HCT116 (cell line): Measurements from ENCODE around the gene HEATR3. TPM values are rescaled to one million over a fixed set of nuclear protein-coding genes. Genes with fewer than 3 reads are reported as not detected.

Source experiments
- ATAC-seq: fragments of 200-7000 bp; cut with Tn5 transposase; 2 replicates; pipeline ENCODE4 v1.9.1; 2020; ENCODE audit warnings: mild to moderate bottlenecking, moderate library complexity
- BruUV-seq: library from RNA; stranded (reverse); fragments of 400-500 nt; replicated peaks from 2 replicates; lab custom pipeline; 2021; lab: Mats Ljungman, UMichigan
- CTCF ChIA-PET: fragments of 300-600 bp; sonication (Branson Sonifier 250); formaldehyde crosslinking; loops from one replicate; lab custom pipeline; 2021; ENCODE audit warnings: antibody characterized with exemption; lab: Charles Lee
- POLR2A ChIA-PET: fragments of 300-600, 350-600 bp; sonication (Branson Sonifier 250); formaldehyde crosslinking; loops from one replicate; lab custom pipeline; 2021; ENCODE audit warnings: antibody characterized with exemption; lab: Charles Lee
- RAD21 ChIA-PET, 2 experiments: fragments of 300-600 bp; sonication (Branson Sonifier 250); formaldehyde crosslinking; loops; one replicate each; lab custom pipeline; 2023; ENCODE audit warnings: low total read pairs in 2 of 2; ENCODE audit not compliant: uncharacterized antibody in 2 of 2, unreplicated experiment in 2 of 2, low non-redundant PET in 1 of 2; lab: Charles Lee
- DNase-seq: peaks from one replicate; pipeline ENCODE4 v3.0.0-alpha.2; 2010; ENCODE audit warnings: low read depth, low spot score
- H2AFZ ChIP-seq: fragments of 200-600 bp; shearing (Covaris generic), sonication (generic); 2 replicates; pipeline ENCODE4 v1.6.1; 2017; ENCODE audit warnings: low read depth, mixed run types, mixed read lengths, antibody characterized with exemption, low read length; ENCODE audit not compliant: poor library complexity, severe bottlenecking
- H3K27ac ChIP-seq: 2 replicates; pipeline ENCODE4 v1.5.1; 2012; ENCODE audit warnings: low read depth, low read length
- H3K27me3 ChIP-seq: fragments of 200-600 bp; sonication (generic); 2 replicates; pipeline ENCODE4 v1.6.1; 2016; ENCODE audit warnings: mixed run types, low read length, mixed read lengths; ENCODE audit not compliant: insufficient read depth
- H3K36me3 ChIP-seq, 2 experiments: fragments of 200-500 bp in 1 of 2; fragments of 200-600 bp in 1 of 2; sonication (Bioruptor generic) in 1 of 2; sonication (generic) in 1 of 2; 2 replicates each; pipeline versions ENCODE4 v1.5.1 to v1.6.1; 2014 to 2016; ENCODE audit warnings: low read length in 2 of 2, inconsistent platforms in 1 of 2, mixed read lengths in 1 of 2, mixed run types in 1 of 2; ENCODE audit not compliant: insufficient read depth in 2 of 2, control insufficient read depth in 1 of 2
- H3K4me1 ChIP-seq, 2 experiments: fragments of 200-600 bp in 1 of 2; sonication (generic) in 1 of 2; 2 replicates each; pipeline versions ENCODE4 v1.5.1 to v1.6.1; 2012 to 2017; ENCODE audit warnings: low read length in 2 of 2, inconsistent platforms in 1 of 2, mild to moderate bottlenecking in 1 of 2, mixed read lengths in 1 of 2, mixed run types in 1 of 2, moderate library complexity in 1 of 2; ENCODE audit not compliant: insufficient read depth in 2 of 2, control insufficient read depth in 1 of 2
- H3K4me2 ChIP-seq: fragments of 200-600 bp; sonication (generic); 2 replicates; pipeline ENCODE4 v1.6.1; 2017; ENCODE audit warnings: mixed run types, low read length, mixed read lengths
- H3K4me3 ChIP-seq, 2 experiments: fragments of 200-600 bp in 1 of 2; sonication (generic) in 1 of 2; replicated peaks in 1 of 2; 2 replicates each; pipeline ENCODE4 v1.5.1; 2011 to 2016; ENCODE audit warnings: low read length in 2 of 2, control low read depth in 1 of 2, low read depth in 1 of 2, mild to moderate bottlenecking in 1 of 2, mixed read lengths in 1 of 2, mixed run types in 1 of 2
- H3K79me2 ChIP-seq: fragments of 200-600 bp; sonication (generic); 2 replicates; pipeline ENCODE4 v1.6.1; 2017; ENCODE audit warnings: mild to moderate bottlenecking, mixed run types, low read length, moderate library complexity, mixed read lengths; ENCODE audit not compliant: insufficient read depth
- H3K9ac ChIP-seq: fragments of 200-600 bp; sonication (generic); 2 replicates; pipeline ENCODE4 v1.6.1; 2016; ENCODE audit warnings: low read length, mixed read lengths
- H3K9me2 ChIP-seq: fragments of 200-600 bp; sonication (generic), shearing (Covaris generic); 2 replicates; pipeline ENCODE4 v1.6.1; 2017; ENCODE audit warnings: mixed run types, mild to moderate bottlenecking, moderate library complexity; ENCODE audit not compliant: insufficient read depth
- H3K9me3 ChIP-seq, 2 experiments: fragments of 200-500 bp in 1 of 2; fragments of 200-600 bp in 1 of 2; sonication (Bioruptor generic) in 1 of 2; sonication (generic) in 1 of 2; 2 replicates each; pipeline ENCODE4 v1.6.1; 2014 to 2017; ENCODE audit warnings: low read length in 2 of 2, mixed read lengths in 2 of 2, inconsistent platforms in 1 of 2, low read depth in 1 of 2, mild to moderate bottlenecking in 1 of 2, mixed run types in 1 of 2, moderate library complexity in 1 of 2; ENCODE audit not compliant: control insufficient read depth in 1 of 2, insufficient read depth in 1 of 2
- H4K20me1 ChIP-seq: fragments of 200-600 bp; sonication (generic), shearing (Covaris generic); 2 replicates; pipeline ENCODE4 v1.6.1; 2017; ENCODE audit warnings: mixed run types, mild to moderate bottlenecking, moderate library complexity; ENCODE audit not compliant: insufficient read depth
- ATF3 ChIP-seq: IDR thresholded peaks from 2 replicates; pipeline ENCODE4 v1.6.1; 2012
- CBX3 ChIP-seq: IDR thresholded peaks from 2 replicates; pipeline ENCODE4 v1.6.1; 2012; ENCODE audit warnings: low read depth
- EGR1 ChIP-seq: IDR thresholded peaks from 2 replicates; pipeline ENCODE4 v1.6.1; 2012; ENCODE audit warnings: low read depth
- EZH2 ChIP-seq: fragments of 200-600 bp; sonication (generic); IDR thresholded peaks from 2 replicates; pipeline ENCODE4 v1.6.1; 2017; ENCODE audit warnings: antibody characterized with exemption, mixed run types
- FOSL1 ChIP-seq: IDR thresholded peaks from 2 replicates; pipeline ENCODE4 v1.6.1; 2012; ENCODE audit warnings: low read depth
- POLR2A ChIP-seq: IDR thresholded peaks from 2 replicates; pipeline ENCODE4 v1.7.0; 2011; ENCODE audit warnings: borderline replicate concordance; ENCODE audit not compliant: insufficient read depth, insufficient read length; ENCODE audit errors: extremely low read depth
- POLR2AphosphoS5 ChIP-seq: IDR thresholded peaks from 2 replicates; pipeline ENCODE4 v1.6.1; 2011; ENCODE audit warnings: mild to moderate bottlenecking, low read depth, low read length, moderate library complexity
- SIN3A ChIP-seq: IDR thresholded peaks from 2 replicates; pipeline ENCODE4 v1.6.1; 2012; ENCODE audit warnings: low read depth
- SRF ChIP-seq: IDR thresholded peaks from 2 replicates; pipeline ENCODE4 v1.6.1; 2012; ENCODE audit warnings: low read depth
- YY1 ChIP-seq: IDR thresholded peaks from 2 replicates; pipeline ENCODE4 v1.6.1; 2011; ENCODE audit warnings: low read length, low read depth, moderate library complexity, mild to moderate bottlenecking; ENCODE audit not compliant: insufficient replicate concordance; ENCODE audit errors: extremely low read depth
- ZFX ChIP-seq: fragments of 450-650 bp; IDR thresholded peaks from 2 replicates; pipeline ENCODE4 v1.6.1; 2017
- intact Hi-C: fragments of 100-400 bp; cut with micrococcal nuclease; formaldehyde crosslinking; loops from 2 replicates; pipeline ENCODE4 v1.10.0; 2022
- total RNA-seq: library from RNA; stranded (reverse); gene quantifications from one replicate; pipeline ENCODE4 v1.2.1, GENCODE V29; 2021; ENCODE audit not compliant: unreplicated experiment
- TF ChIP-seq, protein P1 (sequence below), 3 experiments: fragments of 200-600 bp in 1 of 3; sonication (generic) in 1 of 3; IDR thresholded peaks in 2 of 3; conservative IDR thresholded peaks in 1 of 3; 2 replicates each; pipeline ENCODE4 v1.5.1; 2012 to 2017; ENCODE audit warnings: low read depth in 2 of 3, low read length in 2 of 3, antibody characterized with exemption in 1 of 3, borderline replicate concordance in 1 of 3, control low read depth in 1 of 3, mild to moderate bottlenecking in 1 of 3, mixed read lengths in 1 of 3, mixed run types in 1 of 3, moderate library complexity in 1 of 3; ENCODE audit not compliant: insufficient read depth in 1 of 3

The HEATR3 gene
- total RNA-seq, 1 experiment from 2014 or later, result 16.3 TPM

GRCh38 chr16:50040018-50040417 is 25.8 kb upstream of the HEATR3 start:
- no peak for DNase-seq
- ChIA-PET RAD21 (no interaction called here), POLR2A (no interaction called here), CTCF (no interaction called here)
- no peaks in the 10 kb centered on the region for H3K36me3 ChIP-seq
- H4K20me1 ChIP-seq, result no peaks in the 10 kb centered on the region
- intact Hi-C loops, result no loop called here
- H3K4me2 ChIP-seq, result no peak overlapping the region
- H3K27me3 ChIP-seq, result no peaks in the 10 kb centered on the region
- no peak overlapping the region for H3K27ac ChIP-seq
- no peaks in the 10 kb centered on the region for H3K9me2 ChIP-seq
- H3K4me3 ChIP-seq, result no peak overlapping the region
- no peak overlapping the region for H3K9ac ChIP-seq
- H3K9me3 ChIP-seq, result no peaks in the 10 kb centered on the region
- BruUV-seq, result no TSS peak
- H3K4me1 ChIP-seq, result no peaks in the 10 kb centered on the region
- TF ChIP-seq POLR2A, result no peak
- TF ChIP-seq, protein P1, sequence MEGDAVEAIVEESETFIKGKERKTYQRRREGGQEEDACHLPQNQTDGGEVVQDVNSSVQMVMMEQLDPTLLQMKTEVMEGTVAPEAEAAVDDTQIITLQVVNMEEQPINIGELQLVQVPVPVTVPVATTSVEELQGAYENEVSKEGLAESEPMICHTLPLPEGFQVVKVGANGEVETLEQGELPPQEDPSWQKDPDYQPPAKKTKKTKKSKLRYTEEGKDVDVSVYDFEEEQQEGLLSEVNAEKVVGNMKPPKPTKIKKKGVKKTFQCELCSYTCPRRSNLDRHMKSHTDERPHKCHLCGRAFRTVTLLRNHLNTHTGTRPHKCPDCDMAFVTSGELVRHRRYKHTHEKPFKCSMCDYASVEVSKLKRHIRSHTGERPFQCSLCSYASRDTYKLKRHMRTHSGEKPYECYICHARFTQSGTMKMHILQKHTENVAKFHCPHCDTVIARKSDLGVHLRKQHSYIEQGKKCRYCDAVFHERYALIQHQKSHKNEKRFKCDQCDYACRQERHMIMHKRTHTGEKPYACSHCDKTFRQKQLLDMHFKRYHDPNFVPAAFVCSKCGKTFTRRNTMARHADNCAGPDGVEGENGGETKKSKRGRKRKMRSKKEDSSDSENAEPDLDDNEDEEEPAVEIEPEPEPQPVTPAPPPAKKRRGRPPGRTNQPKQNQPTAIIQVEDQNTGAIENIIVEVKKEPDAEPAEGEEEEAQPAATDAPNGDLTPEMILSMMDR (IDR thresholded peaks at IDR 0.05 in 2 of 3, conservative IDR thresholded peaks at IDR 0.05 in 1 of 3; ENCODE audit: borderline replicate concordance in 1 of 3, insufficient read depth in 1 of 3, low read depth in 2 of 3, low read length in 2 of 3), result no peak
- TF ChIP-seq SIN3A, result no peak
- TF ChIP-seq SRF, result no peak
- no peak for TF ChIP-seq EGR1
- no peak for TF ChIP-seq ZFX
- TF ChIP-seq YY1, result no peak
- TF ChIP-seq CBX3, result no peak
- TF ChIP-seq FOSL1, result no peak
- no peaks in the 10 kb centered on the region for H3K79me2 ChIP-seq
- no peak for ATAC-seq
- no peak overlapping the region for H2AFZ ChIP-seq

GRCh38 chr16:50040710-50041109 is 25.1 kb upstream of the HEATR3 start:
- BruUV-seq, result no TSS peak
- no peak overlapping the region for H2AFZ ChIP-seq
- ChIA-PET CTCF (no interaction called here), POLR2A (no interaction called here), RAD21 (no interaction called here)
- no peak overlapping the region for H3K4me3 ChIP-seq
- no peaks in the 10 kb centered on the region for H3K4me1 ChIP-seq
- intact Hi-C loops, result no loop called here
- H3K27me3 ChIP-seq, result no peaks in the 10 kb centered on the region
- no peak overlapping the region for H3K27ac ChIP-seq
- no peaks in the 10 kb centered on the region for H3K36me3 ChIP-seq
- H3K9me3 ChIP-seq, result no peaks in the 10 kb centered on the region
- no peak for TF ChIP-seq SRF
- no peak for TF ChIP-seq EZH2
- TF ChIP-seq POLR2AphosphoS5, result no peak
- TF ChIP-seq ATF3, result no peak
- no peaks in the 10 kb centered on the region for H3K9me2 ChIP-seq
- ATAC-seq (no peak), DNase-seq (no peak)
- H4K20me1 ChIP-seq, result no peaks in the 10 kb centered on the region
- no peak overlapping the region for H3K4me2 ChIP-seq
- no peak overlapping the region for H3K9ac ChIP-seq
- no peaks in the 10 kb centered on the region for H3K79me2 ChIP-seq
